ENCODE data around the gene STK25.

Gene STK25

GRCh38 chr2:241469746-241470145 lies 38.6 kb downstream of the STK25 start:
- no peak overlapping the region for H3K4me3 ChIP-seq (ENCODE audit: low read depth, low read length)
- no peak for DNase-seq (ENCODE audit: low read depth)
- no peak for TF ChIP-seq CTCF (IDR thresholded peaks at IDR 0.05; ENCODE audit: control insufficient read depth, extremely low read depth, insufficient read depth)

- no peak for DNase-seq (ENCODE audit: low read depth)
- H3K4me3 ChIP-seq (ENCODE audit: low read depth, low read length), result no peak overlapping the region
- TF ChIP-seq CTCF (IDR thresholded peaks at IDR 0.05; ENCODE audit: control insufficient read depth, extremely low read depth, insufficient read depth), result no peak
Measured at GRCh38 chr2:241468476-241468781, 40.0 kb downstream of the STK25 start.

- no peak for TF ChIP-seq CTCF (IDR thresholded peaks at IDR 0.05; ENCODE audit: control insufficient read depth, extremely low read depth, insufficient read depth)
- no peak overlapping the region for H3K4me3 ChIP-seq (ENCODE audit: low read depth, low read length)
- no peak for DNase-seq (ENCODE audit: low read depth)
Measured at GRCh38 chr2:241467777-241468475, 40.5 kb downstream of the STK25 start.

- no peak for DNase-seq (ENCODE audit: low read depth)
- TF ChIP-seq CTCF (IDR thresholded peaks at IDR 0.05; ENCODE audit: control insufficient read depth, extremely low read depth, insufficient read depth), result no peak
- no peak overlapping the region for H3K4me3 ChIP-seq (ENCODE audit: low read depth, low read length)
Measured at GRCh38 chr2:241466230-241466629, 42.2 kb downstream of the STK25 start.

- H3K4me3 ChIP-seq (ENCODE audit: low read depth, low read length), result no peak overlapping the region
- no peak for TF ChIP-seq CTCF (IDR thresholded peaks at IDR 0.05; ENCODE audit: control insufficient read depth, extremely low read depth, insufficient read depth)
- no peak for DNase-seq (ENCODE audit: low read depth)
Measured at GRCh38 chr2:241465543-241465942, 42.8 kb downstream of the STK25 start.

- no peak for DNase-seq (ENCODE audit: low read depth)
- H3K4me3 ChIP-seq (ENCODE audit: low read depth, low read length), result no peak overlapping the region
- no peak for TF ChIP-seq CTCF (IDR thresholded peaks at IDR 0.05; ENCODE audit: control insufficient read depth, extremely low read depth, insufficient read depth)
Measured at GRCh38 chr2:241463276-241464135, 44.9 kb downstream of the STK25 start.

All from LNCaP clone FGC (cell line).